ENCODE data around the gene CAMSAP1.

The CAMSAP1 gene

DNA sequence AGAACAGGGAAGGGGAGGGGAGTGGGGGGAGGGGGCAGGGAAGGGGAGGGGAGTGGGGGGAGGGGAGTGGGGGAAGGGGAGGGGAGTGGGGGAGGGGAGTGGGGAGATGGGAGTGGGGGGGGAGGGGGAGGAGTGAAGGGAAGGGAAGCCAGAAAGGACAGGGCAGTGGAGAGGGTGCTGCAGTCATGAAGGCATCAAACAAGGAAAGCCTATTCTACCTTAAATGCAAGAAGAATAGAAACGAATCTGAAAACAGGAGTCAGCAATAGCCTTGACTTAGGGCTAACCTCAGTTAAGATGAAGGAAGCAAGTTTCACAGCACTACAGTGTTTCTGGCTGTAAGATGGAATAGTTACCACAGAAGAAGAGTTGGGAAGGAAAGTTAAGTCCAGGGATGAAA, 59.5 kb downstream of the CAMSAP1 start:
- H3K27ac ChIP-seq: no peak overlapping the region
- H3K9me3 ChIP-seq: no peaks in the 10 kb centered on the region
- TF ChIP-seq, protein P1, sequence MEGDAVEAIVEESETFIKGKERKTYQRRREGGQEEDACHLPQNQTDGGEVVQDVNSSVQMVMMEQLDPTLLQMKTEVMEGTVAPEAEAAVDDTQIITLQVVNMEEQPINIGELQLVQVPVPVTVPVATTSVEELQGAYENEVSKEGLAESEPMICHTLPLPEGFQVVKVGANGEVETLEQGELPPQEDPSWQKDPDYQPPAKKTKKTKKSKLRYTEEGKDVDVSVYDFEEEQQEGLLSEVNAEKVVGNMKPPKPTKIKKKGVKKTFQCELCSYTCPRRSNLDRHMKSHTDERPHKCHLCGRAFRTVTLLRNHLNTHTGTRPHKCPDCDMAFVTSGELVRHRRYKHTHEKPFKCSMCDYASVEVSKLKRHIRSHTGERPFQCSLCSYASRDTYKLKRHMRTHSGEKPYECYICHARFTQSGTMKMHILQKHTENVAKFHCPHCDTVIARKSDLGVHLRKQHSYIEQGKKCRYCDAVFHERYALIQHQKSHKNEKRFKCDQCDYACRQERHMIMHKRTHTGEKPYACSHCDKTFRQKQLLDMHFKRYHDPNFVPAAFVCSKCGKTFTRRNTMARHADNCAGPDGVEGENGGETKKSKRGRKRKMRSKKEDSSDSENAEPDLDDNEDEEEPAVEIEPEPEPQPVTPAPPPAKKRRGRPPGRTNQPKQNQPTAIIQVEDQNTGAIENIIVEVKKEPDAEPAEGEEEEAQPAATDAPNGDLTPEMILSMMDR (IDR thresholded peaks at IDR 0.05): no peak
- no peaks in the 10 kb centered on the region for H3K4me1 ChIP-seq (ENCODE audit: control insufficient read depth in 1 of 2, insufficient read depth in 1 of 2, low read depth in 1 of 2, low read length in 1 of 2)
- no peaks in the 10 kb centered on the region for H3K27me3 ChIP-seq
- peaks cover 38% of the 10 kb centered on the region for H3K36me3 ChIP-seq
- H3K4me3 ChIP-seq (ENCODE audit: low read depth in 1 of 2, low read length in 1 of 2): no peak overlapping the region

DNA sequence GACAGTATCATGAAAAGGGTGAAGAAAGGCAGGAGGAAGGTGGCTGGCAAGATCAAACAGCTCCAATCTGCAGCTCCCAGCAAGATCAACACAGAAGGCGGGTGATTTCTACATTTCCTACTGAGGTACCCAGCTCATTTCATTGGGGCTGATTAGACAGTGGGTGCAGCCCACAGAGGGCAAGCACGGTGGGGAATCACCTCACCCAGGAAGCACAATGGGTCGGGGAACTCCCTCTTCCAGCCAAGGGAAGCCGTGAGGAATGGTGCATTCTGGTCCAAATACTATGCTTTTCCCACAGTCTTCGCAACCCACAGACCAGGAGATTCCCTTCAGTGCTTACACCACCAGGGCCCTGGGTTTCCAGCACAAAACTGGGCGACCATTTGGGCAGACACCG, 66.8 kb downstream of the CAMSAP1 start:
- TF ChIP-seq, protein P1 (IDR thresholded peaks at IDR 0.05): no peak
- H3K9me3 ChIP-seq: no peaks in the 10 kb centered on the region
- no peak overlapping the region for H3K27ac ChIP-seq
- H3K4me3 ChIP-seq (ENCODE audit: low read depth in 1 of 2, low read length in 1 of 2): no peak overlapping the region
- H3K36me3 ChIP-seq: peaks cover 9% of the 10 kb centered on the region
- H3K27me3 ChIP-seq: no peaks in the 10 kb centered on the region
- no peaks in the 10 kb centered on the region for H3K4me1 ChIP-seq (ENCODE audit: control insufficient read depth in 1 of 2, insufficient read depth in 1 of 2, low read depth in 1 of 2, low read length in 1 of 2)

DNA sequence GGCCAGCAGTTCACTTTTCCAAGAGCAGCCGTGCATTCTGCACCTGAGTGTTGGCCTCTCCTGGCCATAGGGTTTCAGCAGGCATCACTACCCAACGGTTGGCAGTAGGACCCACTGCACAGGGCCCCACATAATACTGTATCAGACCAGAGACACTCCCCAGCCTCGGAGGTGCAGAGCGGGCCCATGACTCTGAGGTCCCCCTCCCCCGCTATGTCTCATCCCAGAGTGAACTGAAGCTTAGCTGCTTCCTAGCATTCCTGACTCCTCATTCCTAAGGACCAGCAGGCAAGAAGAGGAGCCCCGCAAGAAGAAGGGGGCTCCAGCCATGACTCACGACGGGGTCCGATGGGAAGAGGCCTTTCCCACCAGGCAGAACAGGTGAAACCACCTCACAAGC, 67.2 kb downstream of the CAMSAP1 start:
- TF ChIP-seq, protein P1 (IDR thresholded peaks at IDR 0.05): no peak
- Histone ChIP-seq H3K9me3 (no peaks in the 10 kb centered on the region), H3K4me3 (ENCODE audit: low read depth in 1 of 2, low read length in 1 of 2) (no peak overlapping the region)

DNA sequence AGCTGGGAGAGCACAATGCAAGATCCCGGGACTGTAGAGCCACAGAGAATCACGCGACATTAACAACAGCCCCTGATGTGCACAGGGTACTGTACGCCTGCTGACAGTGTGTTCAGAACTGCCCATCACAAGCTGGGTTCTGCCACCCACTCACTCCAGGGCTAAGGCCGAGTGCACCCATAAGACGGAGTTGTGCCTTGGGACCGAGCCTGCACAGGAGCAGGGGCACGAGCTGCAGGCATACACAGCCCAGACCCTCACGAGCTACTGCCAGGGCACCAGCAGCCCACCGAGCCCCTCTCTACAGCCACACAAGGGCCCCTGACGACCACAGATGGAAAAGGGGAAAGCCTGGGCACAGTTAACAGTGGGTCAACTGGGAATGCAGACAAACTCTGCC, 67.8 kb downstream of the CAMSAP1 start:
- Histone ChIP-seq H3K27ac (no peak overlapping the region), H3K4me3 (ENCODE audit: low read depth in 1 of 2, low read length in 1 of 2) (no peak overlapping the region), H3K27me3 (no peaks in the 10 kb centered on the region), H3K4me1 (ENCODE audit: control insufficient read depth in 1 of 2, insufficient read depth in 1 of 2, low read depth in 1 of 2, low read length in 1 of 2) (no peaks in the 10 kb centered on the region), H3K36me3 (peaks cover 13% of the 10 kb centered on the region), H3K9me3 (no peaks in the 10 kb centered on the region)
- TF ChIP-seq, protein P1 (IDR thresholded peaks at IDR 0.05): no peak

More for the DNA sequence above, 67.2 kb downstream of the CAMSAP1 start:
- no peaks in the 10 kb centered on the region for H3K27me3 ChIP-seq
- no peaks in the 10 kb centered on the region for H3K4me1 ChIP-seq (ENCODE audit: control insufficient read depth in 1 of 2, insufficient read depth in 1 of 2, low read depth in 1 of 2, low read length in 1 of 2)
- H3K36me3 ChIP-seq: peaks cover 9% of the 10 kb centered on the region
- H3K27ac ChIP-seq: no peak overlapping the region

DNA sequence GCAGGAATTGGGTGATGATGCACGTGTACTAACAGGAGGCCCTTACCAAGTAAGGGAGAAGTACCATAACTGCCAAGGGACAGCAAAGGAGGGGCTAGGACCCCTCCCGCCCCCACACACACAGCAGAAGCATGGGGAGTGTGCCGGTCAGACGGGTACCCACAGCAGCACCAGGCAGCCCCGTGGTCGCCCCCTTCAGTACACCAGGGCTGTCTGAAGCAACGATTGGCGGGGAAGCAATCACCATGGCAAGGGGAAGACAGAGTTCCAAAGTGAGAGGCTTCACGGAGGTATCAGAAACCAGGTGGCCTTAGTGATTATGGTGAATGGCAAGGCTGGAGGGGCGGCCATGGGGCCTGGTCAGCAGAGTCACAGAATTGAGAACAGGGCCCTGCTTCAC, 72.2 kb downstream of the CAMSAP1 start:
- Histone ChIP-seq H3K36me3 (peaks cover 4% of the 10 kb centered on the region), H3K4me3 (ENCODE audit: low read depth in 1 of 2, low read length in 1 of 2) (no peak overlapping the region), H3K27me3 (no peaks in the 10 kb centered on the region), H3K9me3 (no peaks in the 10 kb centered on the region), H3K4me1 (ENCODE audit: control insufficient read depth in 1 of 2, insufficient read depth in 1 of 2, low read depth in 1 of 2, low read length in 1 of 2) (no peaks in the 10 kb centered on the region), H3K27ac (no peak overlapping the region)
- TF ChIP-seq, protein P1 (IDR thresholded peaks at IDR 0.05): no peak

DNA sequence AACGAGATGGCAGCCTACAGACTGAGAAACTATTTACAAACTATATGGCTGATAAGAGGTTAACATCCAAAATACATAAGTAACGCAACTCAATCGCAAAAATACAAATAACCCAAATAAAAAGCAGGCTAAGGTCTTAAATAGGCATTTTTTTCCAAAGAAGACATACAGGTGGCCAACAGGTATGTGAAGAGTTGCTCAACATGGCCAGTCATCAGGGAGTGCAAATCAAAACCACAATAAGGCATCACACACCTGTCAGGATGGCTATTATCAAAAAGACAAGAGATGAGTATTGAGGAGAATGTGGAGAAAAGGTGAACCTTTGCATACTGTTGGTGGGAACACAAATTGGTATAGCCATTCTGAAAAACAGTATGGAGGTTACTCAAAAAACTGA, 73.5 kb downstream of the CAMSAP1 start:
- no peaks in the 10 kb centered on the region for H3K9me3 ChIP-seq
- peaks cover 4% of the 10 kb centered on the region for H3K36me3 ChIP-seq
- H3K27me3 ChIP-seq: no peaks in the 10 kb centered on the region
- H3K4me3 ChIP-seq (ENCODE audit: low read depth in 1 of 2, low read length in 1 of 2): no peak overlapping the region
- TF ChIP-seq, protein P1 (IDR thresholded peaks at IDR 0.05): no peak
- H3K4me1 ChIP-seq (ENCODE audit: control insufficient read depth in 1 of 2, insufficient read depth in 1 of 2, low read depth in 1 of 2, low read length in 1 of 2): no peaks in the 10 kb centered on the region
- no peak overlapping the region for H3K27ac ChIP-seq
